IMR-90 (cell line): ENCODE results near the gene CCR6. TPM values are rescaled to one million over a fixed set of nuclear protein-coding genes. Genes with fewer than 3 reads are reported as not detected.

Experiments used
- ATAC-seq: fragments of 200-7000 bp; cut with Tn5 transposase; 2 replicates; pipeline ENCODE4 v1.9.1; 2020; ENCODE audit warnings: low read depth, mild to moderate bottlenecking, moderate library complexity
- BruUV-seq: library from RNA; stranded (reverse); fragments of 400-500 nt; replicated peaks from 2 replicates; lab custom pipeline; 2021; lab: Mats Ljungman, UMichigan
- CTCF ChIA-PET: fragments of 300-600 bp; formaldehyde crosslinking; extraction: SDS; loops from one replicate; lab custom pipeline; 2021; ENCODE audit warnings: antibody characterized with exemption; lab: Yijun Ruan, JAX
- POLR2A ChIA-PET: fragments of 300-600 bp; sonication (Branson Sonifier 250); formaldehyde crosslinking; loops from one replicate; lab custom pipeline; 2022; ENCODE audit warnings: antibody characterized with exemption; ENCODE audit not compliant: unreplicated experiment; lab: Charles Lee
- DNase-seq: peaks from one replicate; pipeline ENCODE4 v3.0.0; 2013
- H2AFZ ChIP-seq: replicated peaks from 2 replicates; pipeline ENCODE3; 2013; ENCODE audit warnings: low read length, mild to moderate bottlenecking; ENCODE audit not compliant: poor library complexity
- H2AK5ac ChIP-seq: 2 replicates; pipeline ENCODE4 v1.6.1; 2013; ENCODE audit warnings: low read depth, low read length, inconsistent platforms
- H2AK9ac ChIP-seq: replicated peaks from 2 replicates; pipeline ENCODE3; 2013; ENCODE audit warnings: mild to moderate bottlenecking, low read depth, low read length, moderate library complexity; ENCODE audit not compliant: poor library complexity
- H2BK120ac ChIP-seq: 2 replicates; pipeline ENCODE4 v1.6.1; 2013; ENCODE audit warnings: low read depth, low read length, inconsistent platforms
- H2BK15ac ChIP-seq: 3 replicates; pipeline ENCODE4 v1.6.1; 2013; ENCODE audit warnings: low read depth, low read length, inconsistent platforms
- H2BK20ac ChIP-seq: 2 replicates; pipeline ENCODE4 v1.6.1; 2013; ENCODE audit warnings: low read depth, mild to moderate bottlenecking, inconsistent platforms, low read length, moderate library complexity
- H2BK5ac ChIP-seq: 2 replicates; pipeline ENCODE4 v1.6.1; 2013; ENCODE audit warnings: mild to moderate bottlenecking, low read depth, low read length, inconsistent platforms; ENCODE audit not compliant: poor library complexity, severe bottlenecking
- H3K14ac ChIP-seq: replicated peaks from 2 replicates; pipeline ENCODE4 v1.6.1; 2013; ENCODE audit warnings: low read depth, low read length, inconsistent platforms
- H3K18ac ChIP-seq: 2 replicates; pipeline ENCODE4 v1.6.1; 2013; ENCODE audit warnings: low read depth, low read length, control low read depth
- H3K23ac ChIP-seq: 2 replicates; pipeline ENCODE4 v1.6.1; 2013; ENCODE audit warnings: low read depth, low read length, inconsistent platforms
- H3K27ac ChIP-seq: 2 replicates; pipeline ENCODE4 v1.5.1; 2013; ENCODE audit warnings: mild to moderate bottlenecking, control low read depth, low read length; ENCODE audit not compliant: insufficient read depth
- H3K27me3 ChIP-seq: 2 replicates; pipeline ENCODE4 v1.6.1; 2013; ENCODE audit warnings: low read length; ENCODE audit not compliant: control insufficient read depth, insufficient read depth
- H3K36me3 ChIP-seq: 2 replicates; pipeline ENCODE4 v1.6.1; 2013; ENCODE audit warnings: low read length, mixed read lengths; ENCODE audit not compliant: control insufficient read depth, insufficient read depth
- H3K4ac ChIP-seq: 2 replicates; pipeline ENCODE4 v1.6.1; 2013; ENCODE audit warnings: low read depth, low read length, inconsistent platforms
- H3K4me1 ChIP-seq: 2 replicates; pipeline ENCODE4 v1.6.1; 2013; ENCODE audit warnings: low read length, mixed read lengths; ENCODE audit not compliant: control insufficient read depth, insufficient read depth
- H3K4me2 ChIP-seq: 2 replicates; pipeline ENCODE4 v1.6.1; 2013; ENCODE audit warnings: low read depth, mild to moderate bottlenecking, control low read depth, low read length, moderate library complexity
- H3K4me3 ChIP-seq: 2 replicates; pipeline ENCODE4 v1.5.1; 2013; ENCODE audit warnings: low read depth, mild to moderate bottlenecking, control low read depth, low read length, moderate library complexity; ENCODE audit not compliant: insufficient read depth
- H3K56ac ChIP-seq: 2 replicates; pipeline ENCODE4 v1.6.1; 2013; ENCODE audit warnings: low read length, inconsistent platforms; ENCODE audit not compliant: insufficient read depth; ENCODE audit errors: extremely low read depth
- H3K79me1 ChIP-seq, 2 experiments: 2 replicates each; pipeline ENCODE4 v1.6.1; 2013; ENCODE audit warnings: low read length in 2 of 2, inconsistent platforms in 1 of 2, low read depth in 1 of 2
- H3K9ac ChIP-seq: 2 replicates; pipeline ENCODE4 v1.6.1; 2013; ENCODE audit warnings: low read depth, low read length, control low read depth
- H3K9me1 ChIP-seq: 2 replicates; pipeline ENCODE4 v1.6.1; 2013; ENCODE audit warnings: low read length, inconsistent platforms; ENCODE audit not compliant: insufficient read depth
- H3K9me3 ChIP-seq: 2 replicates; pipeline ENCODE4 v1.6.1; 2013; ENCODE audit warnings: low read length; ENCODE audit not compliant: control insufficient read depth, insufficient read depth
- H4K20me1 ChIP-seq: 2 replicates; pipeline ENCODE4 v1.6.1; 2013; ENCODE audit warnings: low read length, inconsistent platforms; ENCODE audit not compliant: insufficient read depth
- H4K5ac ChIP-seq: 2 replicates; pipeline ENCODE4 v1.6.1; 2013; ENCODE audit warnings: mild to moderate bottlenecking, low read depth, low read length, control low read depth
- H4K8ac ChIP-seq, 2 experiments: 2 replicates each; pipeline ENCODE4 v1.6.1; 2013; ENCODE audit warnings: low read depth in 2 of 2, low read length in 2 of 2, control low read depth in 1 of 2, inconsistent platforms in 1 of 2
- H4K91ac ChIP-seq: 2 replicates; pipeline ENCODE4 v1.6.1; 2013; ENCODE audit warnings: low read depth, low read length, inconsistent platforms; ENCODE audit not compliant: insufficient read depth
- BHLHE40 ChIP-seq: fragments of 150-350 bp; IDR thresholded peaks from 2 replicates; pipeline ENCODE4 v1.6.1; 2016; ENCODE audit warnings: mild to moderate bottlenecking, low read depth, low read length
- CHD1 ChIP-seq: IDR thresholded peaks from 2 replicates; pipeline ENCODE4 v1.6.1; 2012; ENCODE audit warnings: low read depth, low read length, improper control_type of control experiment
- NFE2L2 ChIP-seq: fragments of 150-350 bp; IDR thresholded peaks from 2 replicates; pipeline ENCODE4 v1.6.1; 2016; ENCODE audit warnings: low read depth, mild to moderate bottlenecking, low read length
- USF2 ChIP-seq: fragments of 150-350 bp; IDR thresholded peaks from 2 replicates; pipeline ENCODE4 v1.6.1; 2017; ENCODE audit warnings: mild to moderate bottlenecking, antibody characterized with exemption, low read length, low read depth
- WGBS, 2 experiments: methylation state at CpG; one replicate each; pipeline versions ENCODE4 v1.1.5 to v1.1.7; 2013; ENCODE audit warnings: missing lambda C conversion rate in 2 of 2; ENCODE audit not compliant: insufficient read length in 1 of 2; ENCODE audit errors: extremely low coverage in 2 of 2; 5-methylcytosine and 5-hydroxymethylcytosine counted together
- dilution Hi-C: fragments of 300-500 bp; cut with HindIII; formaldehyde crosslinking; loops from one replicate; pipeline ENCODE4 v1.14.3; 2018; ENCODE audit warnings: low sequenced_read_pairs; ENCODE audit not compliant: unreplicated experiment
- in situ Hi-C: fragments of 300-500 bp; cut with MboI; formaldehyde crosslinking; loops from 3 replicates; pipeline ENCODE4 v1.14.3; 2019; ENCODE audit warnings: low sequenced_read_pairs, inconsistent platforms, mixed read lengths
- intact Hi-C: fragments of 100-400 bp; cut with micrococcal nuclease; formaldehyde crosslinking; loops from 2 replicates; pipeline ENCODE4 v1.10.0; 2022
- polyA plus RNA-seq, 3 experiments: library from polyadenylated mRNA; depleted of rRNA; stranded (reverse); fragments of >200 nt; gene quantifications; 2 replicates each; pipeline ENCODE4 v1.2.3, GENCODE V29; 2012; ENCODE audit warnings: low replicate concordance in 1 of 3
- total RNA-seq: library from RNA; depleted of rRNA; stranded (reverse); fragments of >200 nt; gene quantifications from 2 replicates; pipeline ENCODE4 v1.2.3, GENCODE V29; 2012

The CCR6 gene
- total and polyA plus RNA-seq, 2 of the 4 experiments (the other 2 are of a cell fraction), result not detected

DNA sequence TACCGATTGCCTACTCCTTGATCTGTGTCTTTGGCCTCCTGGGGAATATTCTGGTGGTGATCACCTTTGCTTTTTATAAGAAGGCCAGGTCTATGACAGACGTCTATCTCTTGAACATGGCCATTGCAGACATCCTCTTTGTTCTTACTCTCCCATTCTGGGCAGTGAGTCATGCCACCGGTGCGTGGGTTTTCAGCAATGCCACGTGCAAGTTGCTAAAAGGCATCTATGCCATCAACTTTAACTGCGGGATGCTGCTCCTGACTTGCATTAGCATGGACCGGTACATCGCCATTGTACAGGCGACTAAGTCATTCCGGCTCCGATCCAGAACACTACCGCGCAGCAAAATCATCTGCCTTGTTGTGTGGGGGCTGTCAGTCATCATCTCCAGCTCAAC is 13.5 kb downstream of the CCR6 start:
- Histone ChIP-seq H2BK120ac (no peak overlapping the region), H3K27ac (no peak overlapping the region), H3K23ac (no peak overlapping the region), H2AK9ac (no peak overlapping the region), H2BK15ac (no peak overlapping the region), H4K91ac (no peak overlapping the region), H3K4me3 (no peak overlapping the region), H3K9me1 (no peaks in the 10 kb centered on the region), H4K5ac (no peak overlapping the region), H2BK5ac (no peak overlapping the region), H3K36me3 (no peaks in the 10 kb centered on the region), H3K9ac (no peak overlapping the region), H4K8ac (no peak overlapping the region), H3K4me1 (no peaks in the 10 kb centered on the region), H3K9me3 (peaks cover 18% of the 10 kb centered on the region), H4K20me1 (no peaks in the 10 kb centered on the region), H2AFZ (no peak overlapping the region), H2BK20ac (no peak overlapping the region), H2AK5ac (no peak overlapping the region), H3K18ac (no peak overlapping the region), H3K56ac (no peak overlapping the region), H3K79me1 (no peaks in the 10 kb centered on the region), H3K14ac (no peak overlapping the region), H3K4ac (no peak overlapping the region), H3K4me2 (no peak overlapping the region), H3K27me3 (no peaks in the 10 kb centered on the region)
- no TSS peak for BruUV-seq
- no peak for ATAC-seq
- TF ChIP-seq BHLHE40, result no peak
- no peak for TF ChIP-seq USF2
- no peak for TF ChIP-seq CHD1
- no peak for TF ChIP-seq NFE2L2
- in situ Hi-C loops (no loop called here), dilution Hi-C loops (no loop called here), intact Hi-C loops (no loop called here)
- ChIA-PET POLR2A (no interaction called here), CTCF (no interaction called here)
- no CpG with 5 or more reads among the region's 13 CpGs for WGBS, 2 experiments
- no peak for DNase-seq
